HEK293 (cell line): ENCODE measurements around the gene TUG1.

Source experiments
- EGR2 ChIP-seq: fragments of 450-650 bp; formaldehyde crosslinking; IDR thresholded peaks from 2 replicates; pipeline ENCODE4 v1.5.1; 2016; ENCODE audit warnings: low read depth, missing biosample characterization, missing genetic modification characterization
- FEZF1 ChIP-seq: fragments of 450-650 bp; formaldehyde crosslinking; IDR thresholded peaks from 2 replicates; pipeline ENCODE4 v1.5.1; 2016; ENCODE audit warnings: missing biosample characterization, missing genetic modification characterization
- GLI4 ChIP-seq: fragments of 450-650 bp; formaldehyde crosslinking; IDR thresholded peaks from 2 replicates; pipeline ENCODE4 v1.5.1; 2016; ENCODE audit warnings: missing biosample characterization, missing genetic modification characterization
- GLIS2 ChIP-seq: fragments of 450-650 bp; formaldehyde crosslinking; IDR thresholded peaks from 2 replicates; pipeline ENCODE4 v1.5.1; 2016; ENCODE audit warnings: missing biosample characterization, missing genetic modification characterization
- HOXA7 ChIP-seq: sonication (generic); formaldehyde crosslinking; IDR thresholded peaks from 2 replicates; pipeline ENCODE4 v1.8.1; 2022; ENCODE audit warnings: missing genetic modification reagents, borderline replicate concordance
- INSM2 ChIP-seq: fragments of 450-650 bp; formaldehyde crosslinking; IDR thresholded peaks from 2 replicates; pipeline ENCODE4 v1.5.1; 2016; ENCODE audit warnings: missing biosample characterization, missing genetic modification characterization
- KLF1 ChIP-seq: fragments of 450-650 bp; formaldehyde crosslinking; IDR thresholded peaks from 2 replicates; pipeline ENCODE4 v1.5.1; 2016; ENCODE audit warnings: missing biosample characterization, missing genetic modification characterization
- SP2 ChIP-seq: fragments of 450-650 bp; formaldehyde crosslinking; IDR thresholded peaks from 2 replicates; pipeline ENCODE4 v1.5.1; 2016; ENCODE audit warnings: missing biosample characterization, missing genetic modification characterization
- SP7 ChIP-seq: fragments of 450-650 bp; formaldehyde crosslinking; IDR thresholded peaks from 2 replicates; pipeline ENCODE4 v1.5.1; 2016; ENCODE audit warnings: missing biosample characterization, missing genetic modification characterization
- ZNF10 ChIP-seq: fragments of 450-650 bp; formaldehyde crosslinking; IDR thresholded peaks from 2 replicates; pipeline ENCODE4 v1.5.1; 2017; ENCODE audit warnings: missing biosample characterization, missing genetic modification characterization
- ZNF146 ChIP-seq: fragments of 450-650 bp; formaldehyde crosslinking; IDR thresholded peaks from 2 replicates; pipeline ENCODE4 v1.5.1; 2016; ENCODE audit warnings: missing biosample characterization, missing genetic modification characterization
- ZNF16 ChIP-seq: fragments of 450-650 bp; formaldehyde crosslinking; IDR thresholded peaks from 2 replicates; pipeline ENCODE4 v1.5.1; 2016; ENCODE audit warnings: low read depth, missing biosample characterization, missing genetic modification characterization
- ZNF214 ChIP-seq: fragments of 450-650 bp; formaldehyde crosslinking; IDR thresholded peaks from 2 replicates; pipeline ENCODE4 v1.5.1; 2017; ENCODE audit warnings: missing biosample characterization, mild to moderate bottlenecking, missing genetic modification characterization, borderline replicate concordance
- ZNF24 ChIP-seq: fragments of 450-650 bp; formaldehyde crosslinking; IDR thresholded peaks from 2 replicates; pipeline ENCODE4 v1.5.1; 2016; ENCODE audit warnings: missing biosample characterization, missing genetic modification characterization
- ZNF292 ChIP-seq: fragments of 450-650 bp; formaldehyde crosslinking; IDR thresholded peaks from 2 replicates; pipeline ENCODE4 v1.5.1; 2016; ENCODE audit warnings: low read depth, missing biosample characterization, missing genetic modification characterization, borderline replicate concordance
- ZNF311 ChIP-seq: fragments of 450-650 bp; formaldehyde crosslinking; IDR thresholded peaks from 2 replicates; pipeline ENCODE4 v1.5.1; 2017; ENCODE audit warnings: missing biosample characterization, missing genetic modification characterization, borderline replicate concordance
- ZNF341 ChIP-seq: fragments of 450-650 bp; formaldehyde crosslinking; IDR thresholded peaks from 2 replicates; pipeline ENCODE4; 2016; ENCODE audit warnings: low read depth, missing biosample characterization, missing genetic modification characterization
- ZNF394 ChIP-seq: fragments of 450-650 bp; formaldehyde crosslinking; IDR thresholded peaks from 2 replicates; pipeline ENCODE4 v1.5.1; 2016; ENCODE audit warnings: missing biosample characterization, missing genetic modification characterization, mild to moderate bottlenecking, moderate library complexity, borderline replicate concordance
- ZNF426 ChIP-seq: fragments of 450-650 bp; formaldehyde crosslinking; IDR thresholded peaks from 2 replicates; pipeline ENCODE4 v1.5.1; 2017; ENCODE audit warnings: missing biosample characterization, missing genetic modification characterization, mild to moderate bottlenecking, inconsistent platforms, moderate library complexity
- ZNF48 ChIP-seq: fragments of 450-650 bp; formaldehyde crosslinking; IDR thresholded peaks from 2 replicates; pipeline ENCODE4 v1.5.1; 2016; ENCODE audit warnings: missing biosample characterization, missing genetic modification characterization
- ZNF600 ChIP-seq: fragments of 450-650 bp; formaldehyde crosslinking; IDR thresholded peaks from 2 replicates; pipeline ENCODE4 v1.5.1; 2016; ENCODE audit warnings: missing biosample characterization, missing genetic modification characterization
- ZNF621 ChIP-seq: fragments of 450-650 bp; formaldehyde crosslinking; IDR thresholded peaks from 2 replicates; pipeline ENCODE4 v1.5.1; 2017; ENCODE audit warnings: missing biosample characterization, missing genetic modification characterization
- ZNF645 ChIP-seq: fragments of 450-650 bp; formaldehyde crosslinking; IDR thresholded peaks from 2 replicates; pipeline ENCODE4; 2016; ENCODE audit warnings: missing biosample characterization, missing genetic modification characterization
- ZNF701 ChIP-seq: fragments of 450-650 bp; formaldehyde crosslinking; IDR thresholded peaks from 2 replicates; pipeline ENCODE4 v1.5.1; 2016; ENCODE audit warnings: missing biosample characterization, missing genetic modification characterization
- ZNF704 ChIP-seq: fragments of 450-650 bp; formaldehyde crosslinking; IDR thresholded peaks from 2 replicates; pipeline ENCODE4 v1.5.1; 2016; ENCODE audit warnings: missing biosample characterization, missing genetic modification characterization
- ZNF76 ChIP-seq: fragments of 450-650 bp; formaldehyde crosslinking; IDR thresholded peaks from 2 replicates; pipeline ENCODE4; 2016; ENCODE audit warnings: low read depth, missing biosample characterization, missing genetic modification characterization, borderline replicate concordance
- ZNF776 ChIP-seq: fragments of 450-650 bp; formaldehyde crosslinking; IDR thresholded peaks from 2 replicates; pipeline ENCODE4 v1.5.0; 2017; ENCODE audit warnings: missing biosample characterization, missing genetic modification characterization, borderline replicate concordance
- ZNF792 ChIP-seq: fragments of 450-650 bp; formaldehyde crosslinking; IDR thresholded peaks from 2 replicates; pipeline ENCODE4 v1.5.1; 2016; ENCODE audit warnings: missing biosample characterization, missing genetic modification characterization
- ZSCAN30 ChIP-seq: fragments of 450-650 bp; IDR thresholded peaks from 2 replicates; pipeline ENCODE4 v1.5.1; 2018; ENCODE audit warnings: missing biosample characterization, mild to moderate bottlenecking, missing genetic modification characterization, moderate library complexity
- TF ChIP-seq, protein P1 (sequence below): fragments of 450-650 bp; formaldehyde crosslinking; IDR thresholded peaks from 2 replicates; pipeline ENCODE4 v1.5.1; 2016; ENCODE audit warnings: missing biosample characterization, missing genetic modification characterization
- TF ChIP-seq, protein P2 (sequence below): fragments of 450-650 bp; formaldehyde crosslinking; IDR thresholded peaks from 2 replicates; pipeline ENCODE4 v1.5.1; 2017; ENCODE audit warnings: missing biosample characterization, missing genetic modification characterization
- TF ChIP-seq, protein P3 (sequence below): fragments of 450-650 bp; formaldehyde crosslinking; IDR thresholded peaks from 2 replicates; pipeline ENCODE4 v1.5.1; 2016; ENCODE audit warnings: missing biosample characterization, missing genetic modification characterization

Gene TUG1

DNA sequence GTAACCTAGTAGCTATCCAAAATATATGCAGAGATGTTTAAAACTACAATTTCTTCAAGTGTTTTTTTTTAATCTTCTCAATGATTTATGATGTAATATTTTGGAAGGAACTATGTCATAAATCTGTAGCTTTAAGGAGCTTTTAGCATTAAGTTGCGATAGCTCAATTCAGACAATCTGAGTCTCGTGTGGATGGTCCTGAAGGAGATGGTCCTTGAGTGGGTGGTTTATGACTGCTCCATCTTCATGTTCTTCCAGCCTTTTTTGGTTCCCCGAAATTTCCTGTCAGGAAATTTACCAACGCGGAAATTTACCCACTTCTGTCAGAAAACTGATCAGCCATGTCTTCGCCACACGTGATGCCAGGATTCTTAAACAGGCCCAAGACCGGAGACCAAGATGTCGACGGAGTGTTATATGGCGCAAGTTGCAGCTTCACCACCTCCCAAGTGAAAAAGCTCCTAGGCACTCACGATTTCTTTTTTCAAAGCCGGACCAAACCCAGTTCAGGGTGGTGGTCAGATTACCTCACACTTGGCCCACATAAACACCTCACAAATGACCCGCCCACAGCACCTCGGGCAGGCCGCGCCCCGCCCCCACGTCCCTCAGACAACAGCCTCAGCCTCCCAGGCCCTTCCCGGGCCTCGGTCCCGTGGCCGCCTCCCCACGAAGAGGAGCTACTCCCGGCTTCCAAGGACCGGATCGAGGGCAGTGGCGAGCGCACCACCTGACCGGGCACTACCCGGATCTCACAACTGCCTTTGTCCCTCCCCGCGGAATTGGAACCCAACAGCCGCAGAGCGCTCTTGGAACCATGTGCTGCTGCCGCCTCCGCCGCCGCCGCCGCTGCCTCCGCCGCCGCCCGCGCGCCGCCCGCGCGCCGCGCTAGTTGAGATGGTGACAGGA lies 796 bp upstream of the TUG1 start, which contains the start of gene MORC2 (continued):
- TF ChIP-seq, protein P1, sequence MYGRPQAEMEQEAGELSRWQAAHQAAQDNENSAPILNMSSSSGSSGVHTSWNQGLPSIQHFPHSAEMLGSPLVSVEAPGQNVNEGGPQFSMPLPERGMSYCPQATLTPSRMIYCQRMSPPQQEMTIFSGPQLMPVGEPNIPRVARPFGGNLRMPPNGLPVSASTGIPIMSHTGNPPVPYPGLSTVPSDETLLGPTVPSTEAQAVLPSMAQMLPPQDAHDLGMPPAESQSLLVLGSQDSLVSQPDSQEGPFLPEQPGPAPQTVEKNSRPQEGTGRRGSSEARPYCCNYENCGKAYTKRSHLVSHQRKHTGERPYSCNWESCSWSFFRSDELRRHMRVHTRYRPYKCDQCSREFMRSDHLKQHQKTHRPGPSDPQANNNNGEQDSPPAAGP, result peak; percentile 42
- TF ChIP-seq ZNF48 (no peak), ZNF600 (0 out of 2 replicates have a peak, but pooled peaks have one; percentile 8), GLI4 (tag by site-specific recombination) (no peak), ZNF621 (tag by site-specific recombination) (no peak), KLF1 (tag by site-specific recombination) (peak; percentile 72), SP2 (no peak; the same call in 1 of the 2 replicates), ZNF292 (no peak), ZNF10 (tag by site-specific recombination) (no peak), ZNF701 (tag by site-specific recombination) (no peak), ZNF311 (no peak), ZNF776 (no peak), GLIS2 (0 out of 2 replicates have a peak, but pooled peaks have one; percentile 41), HOXA7 (CRISPR knock-in tag) (no peak), INSM2 (tag by site-specific recombination) (no peak), ZNF645 (tag by site-specific recombination) (no peak), FEZF1 (no peak), ZNF214 (tag by site-specific recombination) (no peak), ZSCAN30 (tag by site-specific recombination) (no peak), ZNF146 (tag by site-specific recombination) (no peak), SP7 (tag by site-specific recombination) (peak; percentile 33), ZNF341 (tag by site-specific recombination) (peak; percentile 92), ZNF24 (0 out of 2 replicates have a peak, but pooled peaks have one; percentile 21), ZNF394 (tag by site-specific recombination) (no peak), ZNF426 (no peak), ZNF16 (tag by site-specific recombination) (no peak), ZNF704 (tag by site-specific recombination) (no peak), ZNF792 (tag by site-specific recombination) (no peak), EGR2 (tag by site-specific recombination) (peak; percentile 54; the same call in 1 of the 2 replicates), ZNF76 (tag by site-specific recombination) (no peak)
- TF ChIP-seq, protein P2, sequence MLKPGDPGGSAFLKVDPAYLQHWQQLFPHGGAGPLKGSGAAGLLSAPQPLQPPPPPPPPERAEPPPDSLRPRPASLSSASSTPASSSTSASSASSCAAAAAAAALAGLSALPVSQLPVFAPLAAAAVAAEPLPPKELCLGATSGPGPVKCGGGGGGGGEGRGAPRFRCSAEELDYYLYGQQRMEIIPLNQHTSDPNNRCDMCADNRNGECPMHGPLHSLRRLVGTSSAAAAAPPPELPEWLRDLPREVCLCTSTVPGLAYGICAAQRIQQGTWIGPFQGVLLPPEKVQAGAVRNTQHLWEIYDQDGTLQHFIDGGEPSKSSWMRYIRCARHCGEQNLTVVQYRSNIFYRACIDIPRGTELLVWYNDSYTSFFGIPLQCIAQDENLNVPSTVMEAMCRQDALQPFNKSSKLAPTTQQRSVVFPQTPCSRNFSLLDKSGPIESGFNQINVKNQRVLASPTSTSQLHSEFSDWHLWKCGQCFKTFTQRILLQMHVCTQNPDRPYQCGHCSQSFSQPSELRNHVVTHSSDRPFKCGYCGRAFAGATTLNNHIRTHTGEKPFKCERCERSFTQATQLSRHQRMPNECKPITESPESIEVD (tag by site-specific recombination), result no peak
- TF ChIP-seq, protein P3, sequence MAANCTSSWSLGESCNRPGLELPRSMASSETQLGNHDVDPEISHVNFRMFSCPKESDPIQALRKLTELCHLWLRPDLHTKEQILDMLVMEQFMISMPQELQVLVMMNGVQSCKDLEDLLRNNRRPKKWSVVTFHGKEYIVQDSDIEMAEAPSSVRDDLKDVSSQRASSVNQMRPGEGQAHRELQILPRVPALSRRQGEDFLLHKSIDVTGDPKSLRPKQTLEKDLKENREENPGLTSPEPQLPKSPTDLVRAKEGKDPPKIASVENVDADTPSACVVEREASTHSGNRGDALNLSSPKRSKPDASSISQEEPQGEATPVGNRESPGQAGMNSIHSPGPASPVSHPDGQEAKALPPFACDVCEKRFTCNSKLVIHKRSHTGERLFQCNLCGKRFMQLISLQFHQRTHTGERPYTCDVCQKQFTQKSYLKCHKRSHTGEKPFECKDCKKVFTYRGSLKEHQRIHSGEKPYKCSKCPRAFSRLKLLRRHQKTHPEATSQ (tag by site-specific recombination), result no peak
